Adipocyte (in vitro differentiated cells): ENCODE measurements around the gene TMED4.
A peak's percentile ranks its signal among the peaks of the same experiment; 100 is the strongest.

Experiments
- DNase-seq: peaks from one replicate; pipeline ENCODE4 v3.0.0-alpha.2; 2015; ENCODE audit warnings: low read depth
- H3K27me3 ChIP-seq: replicated peaks from 2 replicates; pipeline ENCODE4 v1.7.0; 2013; ENCODE audit warnings: mild to moderate bottlenecking, low read length, moderate library complexity; ENCODE audit not compliant: control insufficient read depth, insufficient read depth
- H3K36me3 ChIP-seq: 2 replicates; pipeline ENCODE4 v1.7.0; 2013; ENCODE audit warnings: low read length, mild to moderate bottlenecking, moderate library complexity; ENCODE audit not compliant: control insufficient read depth, insufficient read depth, severe bottlenecking
- H3K4me1 ChIP-seq: 2 replicates; pipeline ENCODE4 v1.7.0; 2013; ENCODE audit warnings: mild to moderate bottlenecking, low read length, moderate library complexity; ENCODE audit not compliant: control insufficient read depth, insufficient read depth
- H3K4me3 ChIP-seq: 2 replicates; pipeline ENCODE4 v1.7.0; 2013; ENCODE audit warnings: mild to moderate bottlenecking, low read length, moderate library complexity
- H3K9ac ChIP-seq: 2 replicates; pipeline ENCODE4 v1.7.0; 2013; ENCODE audit warnings: mild to moderate bottlenecking, low read length, moderate library complexity
- H3K9me3 ChIP-seq: 2 replicates; pipeline ENCODE4 v1.7.0; 2013; ENCODE audit warnings: mild to moderate bottlenecking, low read length, moderate library complexity; ENCODE audit not compliant: control insufficient read depth

TMED4 gene

DNA sequence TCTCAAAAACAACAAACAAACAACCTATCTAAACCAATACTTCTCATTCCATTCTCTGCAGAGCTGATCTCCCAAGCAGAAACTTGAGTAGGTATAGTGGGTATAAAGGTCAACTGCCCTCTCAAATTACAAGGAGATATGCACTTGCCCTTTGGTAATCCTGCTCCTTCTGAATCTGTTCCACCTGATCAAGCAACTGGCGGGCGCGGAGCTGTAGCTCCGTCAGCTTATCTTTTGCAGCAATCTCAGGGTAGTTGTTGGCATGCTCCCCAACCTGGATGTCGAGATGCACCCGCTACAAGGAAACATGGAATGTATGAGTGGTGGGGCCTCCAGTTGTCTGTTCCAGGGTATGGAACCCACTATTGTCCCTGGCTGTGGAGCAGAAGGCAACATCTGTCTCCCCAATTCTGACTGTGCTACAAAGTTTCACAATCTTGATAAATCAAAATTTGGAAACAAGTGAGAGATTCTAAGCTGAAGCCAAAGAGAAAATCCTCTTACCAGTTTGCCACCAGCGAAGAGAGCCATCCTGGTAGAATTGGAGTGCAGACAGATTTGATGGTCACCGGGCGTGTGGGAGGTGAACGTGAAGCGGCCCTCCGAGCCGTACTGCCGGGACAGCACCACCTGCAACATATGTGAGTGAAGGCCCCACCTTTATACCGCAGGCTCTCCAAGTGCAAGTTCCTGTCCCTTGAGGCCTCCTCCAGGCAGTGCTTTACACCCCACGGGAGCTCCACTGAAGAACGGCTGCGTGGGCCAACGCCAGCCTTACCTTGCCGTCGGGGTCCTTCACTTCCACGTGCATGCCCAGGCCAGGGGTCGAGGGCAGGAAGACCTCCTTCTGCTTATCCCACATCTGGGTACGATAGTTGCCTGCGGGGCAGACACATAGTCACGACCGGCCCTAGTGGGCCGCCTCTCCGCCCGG is 819 bp downstream of the TMED4 start:
- H3K4me3 ChIP-seq = peak overlapping the region; percentile 95
- peak overlapping the region; percentile 96 for H3K9ac ChIP-seq
- H3K36me3 ChIP-seq = peaks cover 24% of the 10 kb centered on the region
- H3K27me3 ChIP-seq = no peaks in the 10 kb centered on the region
- H3K4me1 ChIP-seq = peaks cover 13% of the 10 kb centered on the region
- no peaks in the 10 kb centered on the region for H3K9me3 ChIP-seq
- peak; percentile 21 for DNase-seq

DNA sequence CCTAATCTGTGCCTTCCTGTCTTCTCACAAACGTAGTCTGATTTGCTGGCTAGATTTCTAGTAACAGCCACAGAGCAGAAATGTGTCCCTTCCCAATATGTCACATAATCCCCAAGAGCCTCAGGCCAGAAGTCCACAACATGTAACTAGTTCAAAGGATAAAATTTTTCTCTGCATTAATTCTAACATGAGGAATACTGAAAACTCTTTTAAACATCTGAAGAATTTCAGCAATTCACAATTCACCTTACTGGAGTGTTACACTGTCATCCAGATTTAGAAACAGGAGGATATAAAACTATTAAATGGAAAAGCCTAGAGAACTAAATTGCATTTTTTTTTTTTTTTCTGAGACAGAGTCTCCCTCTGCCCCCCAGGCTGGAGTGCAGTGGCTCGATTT is 5.8 kb downstream of the TMED4 start:
- H3K4me1 ChIP-seq = peaks cover 31% of the 10 kb centered on the region
- H3K4me3 ChIP-seq = no peak overlapping the region
- DNase-seq = no peak
- peaks cover 46% of the 10 kb centered on the region for H3K36me3 ChIP-seq
- no peak overlapping the region for H3K9ac ChIP-seq
- H3K9me3 ChIP-seq = no peaks in the 10 kb centered on the region
- H3K27me3 ChIP-seq = no peaks in the 10 kb centered on the region

DNA sequence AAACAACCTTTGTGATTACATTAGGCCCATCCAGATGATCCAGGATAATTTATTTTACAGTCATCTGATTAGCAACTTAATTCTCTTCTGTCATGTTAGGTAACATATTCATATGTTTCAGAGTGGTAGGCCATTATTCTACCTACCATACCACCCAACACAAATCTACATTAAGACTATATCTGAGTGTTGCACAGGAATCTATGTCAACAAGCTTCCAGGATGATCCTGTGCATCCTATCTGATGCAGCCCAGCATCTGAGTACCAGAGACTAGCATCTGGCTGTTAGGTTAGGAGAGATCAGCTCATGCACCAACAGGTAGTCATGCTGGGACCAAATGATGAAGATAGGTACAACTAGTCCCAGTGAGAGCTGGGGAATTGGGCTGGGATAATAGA is 7.0 kb downstream of the TMED4 start:
- no peaks in the 10 kb centered on the region for H3K9me3 ChIP-seq
- peaks cover 26% of the 10 kb centered on the region for H3K4me1 ChIP-seq
- H3K36me3 ChIP-seq = peaks cover 58% of the 10 kb centered on the region
- H3K9ac ChIP-seq = peak overlapping the region; percentile 97
- no peaks in the 10 kb centered on the region for H3K27me3 ChIP-seq
- H3K4me3 ChIP-seq = peak overlapping the region; percentile 99
- DNase-seq = no peak

DNA sequence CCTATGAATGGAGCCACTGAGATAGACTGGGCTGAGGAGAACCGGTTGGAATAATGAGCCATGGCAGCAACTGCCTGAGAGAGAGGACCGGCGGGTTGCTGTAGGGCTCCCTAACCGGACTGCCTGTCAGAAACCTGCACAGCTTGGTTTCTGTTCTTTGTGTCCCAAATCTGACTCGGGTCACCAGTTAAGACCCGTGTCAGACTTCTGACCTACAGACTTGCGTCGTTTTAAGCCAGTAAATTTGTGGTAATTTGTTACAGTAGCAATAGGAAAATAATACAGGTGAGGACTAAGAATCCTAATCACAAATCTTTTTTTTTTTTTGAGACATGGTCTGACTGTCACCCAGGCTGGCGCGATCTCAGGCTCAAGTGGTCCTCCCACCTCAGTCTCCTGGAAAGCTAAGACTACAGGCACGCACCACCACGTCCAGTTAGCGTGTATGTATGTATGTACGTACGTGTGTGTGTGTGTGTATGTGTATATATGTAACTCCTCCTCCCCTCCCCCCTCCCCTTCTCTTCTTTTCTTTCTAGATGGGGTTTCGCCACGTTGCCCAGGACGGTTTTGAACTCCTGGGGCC is 7.7 kb downstream of the TMED4 start:
- DNase-seq = no peak
- Histone ChIP-seq H3K4me3 (peak overlapping the region; percentile 99), H3K36me3 (peaks cover 58% of the 10 kb centered on the region), H3K4me1 (peaks cover 26% of the 10 kb centered on the region), H3K9ac (peak overlapping the region; percentile 97), H3K9me3 (no peaks in the 10 kb centered on the region), H3K27me3 (no peaks in the 10 kb centered on the region)

DNA sequence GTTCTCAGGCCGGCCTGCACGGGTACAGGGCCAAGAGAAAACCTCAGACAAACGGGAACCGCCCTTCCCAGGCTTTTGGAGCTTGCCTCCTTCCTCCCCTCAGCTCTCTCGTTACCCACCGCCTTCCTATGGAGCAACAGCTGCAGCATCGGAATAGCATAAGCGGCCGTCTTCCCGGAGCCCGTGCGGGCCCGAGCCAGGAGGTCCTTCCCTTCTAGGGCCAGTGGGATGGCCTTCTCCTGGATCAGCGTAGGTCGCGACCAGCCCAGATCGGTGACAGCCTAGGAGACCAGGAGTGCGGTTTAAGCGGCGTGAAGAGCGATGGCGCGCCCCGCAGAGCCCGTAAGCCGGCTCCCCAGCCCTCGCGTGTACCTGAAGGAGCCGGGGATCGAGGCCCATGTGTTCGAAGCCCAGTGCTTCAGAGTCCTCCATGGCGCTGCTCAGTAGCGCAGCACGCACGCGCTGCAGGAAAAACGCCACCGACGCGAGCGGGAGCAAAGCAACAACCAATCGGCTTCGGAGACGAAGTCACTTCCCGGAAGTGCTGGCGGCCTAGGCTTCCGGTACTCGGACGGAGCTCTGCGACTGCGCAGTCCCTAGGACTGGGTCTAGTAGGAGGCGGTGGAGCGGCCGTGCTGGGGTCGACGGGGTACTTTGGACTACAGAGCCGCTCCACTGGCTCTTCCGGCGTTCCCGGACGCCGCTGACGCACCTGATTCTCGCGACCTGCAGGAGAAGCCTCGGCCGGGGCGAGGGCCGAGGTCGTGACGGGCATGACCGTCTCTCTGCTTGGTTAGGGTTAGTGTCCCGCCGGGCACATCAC is 8.4 kb downstream of the TMED4 start, which contains the start of gene DDX56:
Gene DDX56 (minus strand): TSS at position 445 of the 823 bp plus-strand sequence. CDS start 13 bp downstream, at position 432.
- Histone ChIP-seq H3K4me1 (peaks cover 26% of the 10 kb centered on the region), H3K36me3 (peaks cover 58% of the 10 kb centered on the region), H3K27me3 (no peaks in the 10 kb centered on the region), H3K9ac (peak within 1 kb of the TSS; percentile 97), H3K4me3 (peak within 1 kb of the TSS; percentile 99), H3K9me3 (no peaks in the 10 kb centered on the region)
- peak; percentile 98 for DNase-seq

DNA sequence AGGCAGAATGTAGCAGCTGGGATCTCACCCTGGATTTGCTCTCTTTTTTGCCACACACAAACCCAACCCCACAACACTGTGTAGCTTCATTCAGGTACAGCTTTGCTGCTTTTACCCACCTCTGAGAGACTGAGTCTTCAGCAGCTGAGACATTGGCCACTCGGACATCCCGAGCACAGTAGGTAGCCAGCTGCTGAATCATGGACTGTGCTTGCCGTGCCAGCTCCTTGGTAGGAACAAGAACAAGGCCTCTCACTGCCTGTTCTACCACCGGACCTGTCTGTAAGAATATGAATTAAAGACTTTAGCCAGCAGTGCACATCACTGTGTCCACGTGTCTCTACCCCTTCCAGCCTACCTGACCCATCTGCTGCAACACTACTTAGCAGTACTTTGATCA is 9.3 kb downstream of the TMED4 start:
- Histone ChIP-seq H3K4me3 (peak overlapping the region; percentile 99), H3K9ac (peak overlapping the region; percentile 97), H3K4me1 (peaks cover 26% of the 10 kb centered on the region), H3K36me3 (peaks cover 59% of the 10 kb centered on the region), H3K27me3 (no peaks in the 10 kb centered on the region), H3K9me3 (no peaks in the 10 kb centered on the region)
- DNase-seq = no peak

DNA sequence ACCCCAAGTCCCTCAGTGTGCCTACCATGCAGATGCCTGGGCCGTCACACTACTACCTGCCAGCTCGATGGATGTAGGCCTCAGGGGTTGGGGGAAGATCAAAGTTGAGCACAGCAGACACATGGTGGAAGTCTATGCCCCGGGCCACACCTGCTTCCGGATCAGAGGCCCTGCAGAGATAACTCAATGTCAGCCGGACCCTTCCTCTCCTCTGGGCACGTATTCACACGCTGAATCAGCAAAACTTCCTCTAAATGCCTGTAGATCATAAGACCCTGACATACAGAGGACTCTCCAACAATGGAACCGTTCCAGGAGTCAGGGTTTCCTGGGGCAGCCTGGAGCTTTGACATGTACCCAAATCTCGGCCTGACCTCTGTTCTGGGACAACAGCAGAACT is 12.1 kb downstream of the TMED4 start:
- H3K4me1 ChIP-seq = peaks cover 23% of the 10 kb centered on the region
- no peak overlapping the region for H3K9ac ChIP-seq
- peaks cover 73% of the 10 kb centered on the region for H3K36me3 ChIP-seq
- DNase-seq = no peak
- no peaks in the 10 kb centered on the region for H3K9me3 ChIP-seq
- H3K4me3 ChIP-seq = no peak overlapping the region
- H3K27me3 ChIP-seq = no peaks in the 10 kb centered on the region

DNA sequence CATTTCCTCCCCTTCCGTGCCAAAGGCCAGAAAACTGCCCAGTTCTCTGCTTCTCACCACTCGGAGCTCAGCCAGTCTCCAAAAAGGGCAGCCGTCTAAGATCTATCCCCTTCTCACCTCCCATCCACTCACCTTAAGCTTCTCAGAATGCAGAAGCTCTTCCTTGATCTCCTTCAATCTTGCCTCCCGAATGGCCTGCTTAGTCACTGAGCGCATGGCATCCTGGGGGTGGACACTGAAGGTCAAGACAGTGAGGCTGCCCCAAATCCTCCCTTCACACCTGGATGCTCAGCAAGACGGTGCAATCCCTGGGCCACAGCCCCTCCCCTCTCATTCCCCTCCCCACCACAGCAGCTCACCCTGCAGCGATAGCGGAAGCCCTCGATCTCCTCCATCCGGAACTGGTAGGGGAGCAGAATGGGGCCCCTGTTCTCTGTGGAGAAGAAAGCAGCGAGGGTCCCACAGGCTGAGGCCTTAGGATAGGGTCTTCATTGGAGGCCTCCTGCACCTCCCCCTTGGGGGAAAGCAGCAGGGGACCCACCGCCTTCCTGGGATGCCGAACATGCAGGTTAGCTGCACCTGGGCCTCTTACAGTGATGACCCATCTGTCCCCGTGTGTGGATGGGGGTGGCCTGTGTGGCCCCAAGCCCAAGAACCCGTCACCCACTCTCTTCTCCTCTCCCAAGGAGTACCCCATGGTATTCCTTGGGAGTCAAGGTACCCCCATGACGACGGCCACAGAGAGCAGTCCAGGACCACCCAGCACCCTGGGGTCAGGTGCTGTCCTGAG is 13.1 kb downstream of the TMED4 start:
- H3K27me3 ChIP-seq = no peaks in the 10 kb centered on the region
- H3K4me3 ChIP-seq = no peak overlapping the region
- DNase-seq = no peak
- peaks cover 16% of the 10 kb centered on the region for H3K4me1 ChIP-seq
- H3K9me3 ChIP-seq = no peaks in the 10 kb centered on the region
- no peak overlapping the region for H3K9ac ChIP-seq
- H3K36me3 ChIP-seq = peaks cover 83% of the 10 kb centered on the region

DNA sequence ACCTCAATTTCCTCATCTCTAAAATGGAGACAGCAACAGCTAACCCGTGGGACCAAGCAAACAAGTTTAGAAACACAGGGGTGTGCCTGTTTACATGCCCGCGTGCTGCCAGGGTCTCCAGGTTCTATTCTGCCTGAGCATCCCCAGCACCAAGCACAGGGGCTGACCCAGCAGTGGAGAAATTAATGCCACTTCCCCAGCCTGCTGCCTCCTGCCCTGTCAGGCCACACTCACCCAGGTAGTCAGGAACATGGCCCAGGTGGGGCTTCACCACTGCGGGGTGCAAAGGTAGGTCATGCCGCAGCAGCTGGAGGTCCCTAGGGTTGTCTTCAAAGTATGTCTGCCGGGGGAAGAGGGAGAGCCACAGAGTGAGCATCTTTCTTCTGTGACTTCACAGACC is 14.1 kb downstream of the TMED4 start:
- DNase-seq = no peak
- peaks cover 83% of the 10 kb centered on the region for H3K36me3 ChIP-seq
- H3K4me1 ChIP-seq = peaks cover 20% of the 10 kb centered on the region
- no peak overlapping the region for H3K4me3 ChIP-seq
- H3K27me3 ChIP-seq = no peaks in the 10 kb centered on the region
- H3K9ac ChIP-seq = no peak overlapping the region
- H3K9me3 ChIP-seq = no peaks in the 10 kb centered on the region

DNA sequence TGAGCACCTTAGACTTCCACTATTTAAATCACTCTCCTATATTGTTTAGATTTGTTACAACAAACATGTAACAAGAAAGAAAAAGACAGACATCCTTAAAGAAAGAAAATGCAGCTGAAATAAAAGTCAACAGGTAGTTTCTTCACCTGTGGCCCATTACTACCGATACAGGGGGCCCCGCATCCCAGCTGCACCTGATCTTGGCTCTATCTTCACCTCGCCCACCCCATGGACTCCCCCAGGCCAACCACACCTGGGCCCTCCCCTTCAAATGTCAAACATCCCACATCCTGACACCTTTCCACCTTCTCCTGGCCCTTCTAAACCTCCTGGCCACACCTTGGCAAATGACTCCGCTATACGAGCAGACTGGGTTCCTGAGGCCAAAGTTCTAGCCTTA is 15.4 kb downstream of the TMED4 start:
- Histone ChIP-seq H3K36me3 (peaks cover 74% of the 10 kb centered on the region), H3K27me3 (no peaks in the 10 kb centered on the region)

More for the DNA sequence above, 15.4 kb downstream of the TMED4 start:
- Histone ChIP-seq H3K9me3 (no peaks in the 10 kb centered on the region), H3K9ac (no peak overlapping the region), H3K4me3 (no peak overlapping the region), H3K4me1 (peaks cover 19% of the 10 kb centered on the region)
- no peak for DNase-seq
